ENCODE measurements around the gene UVRAG.

GRCh38 chr11:76175783-76176182, 360.8 kb downstream of the UVRAG start:
- TF ChIP-seq CTCF (IDR thresholded peaks at IDR 0.05) (no peak), POLR2A (IDR thresholded peaks at IDR 0.05) (no peak), POLR2AphosphoS5 (IDR thresholded peaks at IDR 0.05) (no peak)

All from stomach (tissue), 4 donors.